IgD-negative memory B cell (primary cell): ENCODE data around the gene LILRA6. TPM values are rescaled to one million over a fixed set of nuclear protein-coding genes. Genes with fewer than 3 reads are reported as not detected.
A peak's percentile ranks its signal among the peaks of the same experiment; 100 is the strongest.
"Not testable (repeated sequence)": the region's sequence is repeated elsewhere in the genome, so short reads cannot be mapped to it uniquely, and the experiment has no call there.

Experiments used
- H3K27ac Mint-ChIP-seq, 3 donors: one replicate each; pipeline ENCODE4 v1.8.0; 2020 to 2022; ENCODE audit warnings: mild to moderate bottlenecking in 3 of 3, mixed read lengths in 3 of 3, moderate library complexity in 1 of 3
- H3K27me3 Mint-ChIP-seq: one replicate; pipeline ENCODE4 v1.8.0; 2021; ENCODE audit warnings: mixed read lengths
- H3K36me3 Mint-ChIP-seq: one replicate; pipeline ENCODE4 v1.8.0; 2020; ENCODE audit warnings: mild to moderate bottlenecking, mixed read lengths
- H3K4me1 Mint-ChIP-seq, 3 donors: one replicate each; pipeline ENCODE4 v1.8.0; 2020 to 2022; ENCODE audit warnings: mixed read lengths in 3 of 3, mild to moderate bottlenecking in 1 of 3
- H3K4me3 Mint-ChIP-seq, 4 donors: one replicate each; pipeline ENCODE4 v1.8.0; 2020 to 2022; ENCODE audit warnings: mild to moderate bottlenecking in 4 of 4, mixed read lengths in 4 of 4, moderate library complexity in 3 of 4
- H3K9me3 Mint-ChIP-seq, 3 donors: one replicate each; pipeline ENCODE4 v1.8.0; 2020 to 2021; ENCODE audit warnings: mixed read lengths in 3 of 3, mild to moderate bottlenecking in 1 of 3
- polyA plus RNA-seq: library from polyadenylated mRNA; unstranded; fragments of 300-500 nt; fragmentation: Illumina TruSeq; gene quantifications from one replicate; pipeline ENCODE4 v1.2.3, GENCODE V29; 2021

LILRA6 gene
- polyA plus RNA-seq, 1 donor from 2014 or later, result 0.18 TPM

DNA sequence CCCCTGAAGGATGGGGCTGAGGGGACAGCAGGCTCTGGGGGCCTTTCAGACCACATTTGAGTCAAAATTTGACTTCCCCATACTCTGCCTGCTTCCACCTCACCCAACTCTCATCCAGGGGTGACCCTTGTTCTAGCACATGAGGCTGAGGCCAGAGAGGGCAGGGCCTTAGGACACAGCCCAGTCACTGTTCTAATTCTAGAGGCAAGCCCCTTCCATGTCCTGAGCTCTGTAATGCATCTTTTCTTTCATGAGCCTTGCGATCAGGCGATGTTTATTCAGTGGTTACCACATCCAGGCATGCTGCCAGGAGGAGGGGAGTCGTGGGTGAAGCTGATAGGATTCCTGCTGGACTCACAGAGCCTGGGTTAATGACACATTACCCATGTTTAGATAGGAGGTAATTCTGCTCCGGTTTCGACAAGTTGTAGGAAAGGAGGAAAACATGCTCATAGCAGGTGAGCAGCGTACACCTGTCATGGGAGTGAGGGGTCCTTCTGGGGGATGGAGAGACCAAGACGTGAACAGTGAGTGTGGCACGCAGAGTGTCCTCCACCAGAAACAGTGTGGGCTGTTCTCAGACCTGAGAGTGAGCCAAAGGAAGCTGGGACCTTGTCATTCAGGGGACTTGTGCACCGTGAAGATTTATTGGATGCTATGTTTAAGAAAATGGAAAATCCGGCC lies 32.6 kb downstream of the LILRA6 start:
- peaks cover 31 to 37% (median 34%) of the 10 kb centered on the region in 3 donors for H3K4me1 Mint-ChIP-seq
- no peaks in the 10 kb centered on the region for H3K27me3 Mint-ChIP-seq
- peak overlapping the region; percentile 7 to 76 (median 17) for H3K27ac Mint-ChIP-seq
- H3K4me3 Mint-ChIP-seq, result peak overlapping the region in 1 of 4 donors; percentile 76
- H3K9me3 Mint-ChIP-seq, result peaks cover 0 to 3% (median 1%) of the 10 kb centered on the region in 3 donors
- peaks cover 1% of the 10 kb centered on the region for H3K36me3 Mint-ChIP-seq

DNA sequence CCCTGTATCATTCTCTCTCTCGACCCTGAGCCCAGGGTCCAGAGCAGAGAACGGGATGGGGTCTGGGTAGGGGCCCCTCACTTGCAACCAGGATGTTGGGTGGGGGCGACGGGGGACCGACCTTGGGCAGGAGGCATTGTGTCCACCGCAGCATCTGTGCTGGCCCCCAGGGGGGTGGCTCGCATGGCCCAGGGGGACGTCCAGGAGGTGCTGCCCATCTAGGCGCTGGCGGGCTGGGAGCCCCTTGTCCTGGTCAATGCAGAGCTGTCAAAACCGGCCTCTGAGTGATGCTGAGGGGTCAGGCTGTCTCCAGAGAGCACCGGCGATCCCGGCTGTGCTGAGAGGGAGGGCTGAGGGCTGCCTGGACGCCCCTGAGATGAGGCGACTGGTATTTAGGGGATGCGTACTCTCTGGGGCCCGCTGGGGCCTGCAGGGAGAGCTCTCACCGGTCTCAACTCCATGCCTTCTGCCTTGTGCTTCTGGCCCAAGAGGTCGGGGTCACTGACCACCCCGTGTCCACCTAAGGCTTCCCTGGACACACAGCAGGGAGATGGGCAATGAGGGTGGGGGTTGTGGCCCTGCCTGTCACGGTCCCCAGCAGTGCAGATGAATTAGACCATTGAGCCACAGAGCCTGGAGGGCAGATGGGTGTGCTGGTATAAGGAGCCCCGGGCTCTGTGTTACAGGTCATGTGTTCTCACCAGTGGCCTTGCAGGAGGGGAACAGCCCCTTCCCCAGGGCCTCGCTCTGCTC lies 33.4 kb downstream of the LILRA6 start:
- Mint-ChIP-seq H3K9me3 (peaks cover 0 to 2% (median 1%) of the 10 kb centered on the region in 3 donors), H3K27ac (peak overlapping the region in 2 of 3 donors; percentile 17 to 94), H3K4me3 (peak overlapping the region in 2 of 4 donors; percentile 76 to 82), H3K36me3 (peaks cover 8% of the 10 kb centered on the region), H3K4me1 (peaks cover 38 to 43% (median 40%) of the 10 kb centered on the region in 3 donors), H3K27me3 (no peaks in the 10 kb centered on the region)

DNA sequence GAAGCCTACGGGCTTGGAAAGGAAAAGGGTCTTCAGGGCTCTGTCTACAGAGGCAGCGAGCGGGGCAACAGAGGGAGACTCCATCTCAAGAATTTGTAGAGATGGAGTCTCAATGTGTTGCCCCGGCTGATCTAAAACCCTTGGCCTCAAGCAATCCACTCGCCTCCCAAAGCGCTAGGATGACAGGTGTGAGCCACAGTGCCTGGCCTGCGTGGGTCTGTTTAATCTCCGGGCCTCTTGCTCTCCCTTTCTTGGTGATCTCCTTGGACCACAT lies 33.9 kb downstream of the LILRA6 start:
- peaks cover 8% of the 10 kb centered on the region for H3K36me3 Mint-ChIP-seq
- H3K4me1 Mint-ChIP-seq, result peaks cover 38 to 47% (median 44%) of the 10 kb centered on the region in 3 donors
- peak overlapping the region; percentile 83 to 94 (median 93) for H3K27ac Mint-ChIP-seq
- no peaks in the 10 kb centered on the region for H3K9me3 Mint-ChIP-seq
- H3K27me3 Mint-ChIP-seq, result no peaks in the 10 kb centered on the region
- H3K4me3 Mint-ChIP-seq, result peak overlapping the region in 3 of 4 donors; percentile 69 to 82 (median 82)

DNA sequence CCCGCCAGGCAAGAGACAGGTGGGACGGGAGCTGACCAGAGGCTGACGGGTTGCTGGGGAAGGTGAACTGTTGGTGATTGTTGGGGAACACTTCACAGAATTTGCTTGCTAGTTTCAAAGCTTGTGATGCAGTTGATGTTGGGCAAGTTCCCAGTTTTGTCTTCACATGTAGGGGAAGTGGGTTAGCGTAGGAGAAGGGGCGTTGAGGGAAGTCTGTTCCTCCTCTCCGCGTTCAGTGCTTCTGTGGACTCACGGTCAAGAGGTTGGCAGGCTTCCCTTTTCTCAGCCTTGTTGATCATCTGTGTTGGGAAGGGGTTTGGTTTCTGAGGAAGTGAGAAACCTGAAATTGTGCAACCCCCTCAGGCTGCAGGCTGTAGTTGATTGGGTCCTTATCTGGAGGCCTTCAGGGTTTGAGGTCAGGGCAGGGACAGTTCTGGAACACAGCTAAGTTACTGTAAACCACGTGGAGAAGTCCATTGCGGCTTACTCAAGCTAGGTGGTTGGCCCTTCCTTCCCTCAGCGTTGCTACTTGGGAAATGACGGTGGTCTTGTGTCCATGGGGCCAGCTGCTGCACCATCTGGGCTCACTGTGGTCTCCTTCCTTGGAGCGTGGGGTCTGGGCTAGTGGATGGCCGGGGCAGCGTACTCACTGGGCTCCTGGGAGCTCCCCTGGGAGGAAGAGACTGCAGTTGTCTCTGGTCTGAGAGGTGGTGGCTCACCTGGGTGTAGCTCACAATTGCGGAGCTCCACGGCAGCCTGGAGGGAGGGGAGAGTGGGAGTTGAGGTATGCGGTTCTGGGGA lies 34.4 kb downstream of the LILRA6 start:
- peak overlapping the region; percentile 83 to 94 (median 93) for H3K27ac Mint-ChIP-seq
- H3K9me3 Mint-ChIP-seq, result no peaks in the 10 kb centered on the region
- H3K36me3 Mint-ChIP-seq, result peaks cover 11% of the 10 kb centered on the region
- H3K4me1 Mint-ChIP-seq, result peaks cover 40 to 51% (median 49%) of the 10 kb centered on the region in 3 donors
- no peaks in the 10 kb centered on the region for H3K27me3 Mint-ChIP-seq
- peak overlapping the region in 3 of 4 donors; percentile 75 to 82 (median 82) for H3K4me3 Mint-ChIP-seq

DNA sequence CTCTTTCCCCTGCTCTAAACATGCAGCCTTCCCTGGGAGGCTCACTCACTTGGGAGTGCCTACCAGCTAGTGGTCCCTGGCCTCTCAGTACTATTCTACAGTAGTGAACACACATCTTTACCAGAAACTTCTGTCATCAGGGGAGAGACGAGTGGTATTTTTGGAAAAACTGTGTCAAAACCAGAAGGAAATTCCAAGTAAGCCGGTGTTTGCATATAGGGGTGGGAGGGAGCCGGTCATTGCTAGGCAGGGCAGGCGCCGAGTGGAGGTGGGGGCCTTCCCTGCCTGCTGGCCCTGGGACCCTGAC lies 35.0 kb downstream of the LILRA6 start:
- Mint-ChIP-seq H3K4me1 (peaks cover 46 to 57% (median 54%) of the 10 kb centered on the region in 3 donors), H3K9me3 (no peaks in the 10 kb centered on the region), H3K27ac (peak overlapping the region; percentile 83 to 94 (median 93)), H3K36me3 (peaks cover 16% of the 10 kb centered on the region), H3K4me3 (peak overlapping the region; percentile 8 to 82 (median 66)), H3K27me3 (no peaks in the 10 kb centered on the region)

DNA sequence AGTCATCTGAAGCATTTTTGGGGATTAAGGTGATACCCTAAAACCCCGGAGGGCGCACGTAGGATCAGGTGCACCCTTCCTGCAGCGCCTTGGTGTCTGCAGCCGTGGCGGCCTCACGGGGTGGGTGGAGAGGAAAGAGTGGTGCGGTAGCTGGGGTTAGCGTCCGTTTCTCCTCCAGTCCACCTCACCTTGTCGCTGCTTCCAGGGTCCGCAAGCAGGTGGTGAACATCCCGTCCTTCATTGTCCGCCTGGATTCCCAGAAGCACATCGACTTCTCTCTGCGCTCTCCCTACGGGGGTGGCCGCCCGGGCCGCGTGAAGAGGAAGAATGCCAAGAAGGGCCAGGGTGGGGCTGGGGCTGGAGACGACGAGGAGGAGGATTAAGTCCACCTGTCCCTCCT lies 35.4 kb downstream of the LILRA6 start:
- peaks cover 18% of the 10 kb centered on the region for H3K36me3 Mint-ChIP-seq
- H3K27me3 Mint-ChIP-seq, H3K9me3 Mint-ChIP-seq: not testable (repeated sequence)
- peak overlapping the region in 2 of 3 donors; percentile 59 to 94 for H3K27ac Mint-ChIP-seq
- peak overlapping the region in 2 of 4 donors; percentile 82 for H3K4me3 Mint-ChIP-seq
- H3K4me1 Mint-ChIP-seq, result peaks cover 50 to 61% (median 58%) of the 10 kb centered on the region in 3 donors

DNA sequence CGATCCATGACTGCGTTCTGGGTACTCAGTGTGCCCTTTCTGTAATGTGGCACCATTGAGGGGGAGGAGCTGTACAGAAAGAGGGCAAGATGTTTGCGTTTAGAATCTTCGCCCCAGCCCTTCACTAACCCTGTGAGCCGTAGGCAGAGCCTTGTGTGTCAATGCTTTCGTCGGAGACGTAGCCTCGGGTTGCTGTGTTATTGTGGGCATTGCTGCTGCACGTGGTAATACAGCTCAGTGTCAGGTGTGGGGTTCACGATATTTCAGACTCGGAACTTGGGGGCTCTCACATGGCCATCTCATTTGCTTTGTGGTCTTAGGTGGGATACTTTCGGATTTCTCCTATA lies 35.8 kb downstream of the LILRA6 start:
- Mint-ChIP-seq H3K9me3 (no peaks in the 10 kb centered on the region), H3K4me1 (peaks cover 54 to 63% (median 62%) of the 10 kb centered on the region in 3 donors), H3K4me3 (peak overlapping the region in 2 of 4 donors; percentile 12 to 24), H3K36me3 (peaks cover 17% of the 10 kb centered on the region), H3K27me3 (no peaks in the 10 kb centered on the region), H3K27ac (peak overlapping the region in 2 of 3 donors; percentile 59 to 94)

DNA sequence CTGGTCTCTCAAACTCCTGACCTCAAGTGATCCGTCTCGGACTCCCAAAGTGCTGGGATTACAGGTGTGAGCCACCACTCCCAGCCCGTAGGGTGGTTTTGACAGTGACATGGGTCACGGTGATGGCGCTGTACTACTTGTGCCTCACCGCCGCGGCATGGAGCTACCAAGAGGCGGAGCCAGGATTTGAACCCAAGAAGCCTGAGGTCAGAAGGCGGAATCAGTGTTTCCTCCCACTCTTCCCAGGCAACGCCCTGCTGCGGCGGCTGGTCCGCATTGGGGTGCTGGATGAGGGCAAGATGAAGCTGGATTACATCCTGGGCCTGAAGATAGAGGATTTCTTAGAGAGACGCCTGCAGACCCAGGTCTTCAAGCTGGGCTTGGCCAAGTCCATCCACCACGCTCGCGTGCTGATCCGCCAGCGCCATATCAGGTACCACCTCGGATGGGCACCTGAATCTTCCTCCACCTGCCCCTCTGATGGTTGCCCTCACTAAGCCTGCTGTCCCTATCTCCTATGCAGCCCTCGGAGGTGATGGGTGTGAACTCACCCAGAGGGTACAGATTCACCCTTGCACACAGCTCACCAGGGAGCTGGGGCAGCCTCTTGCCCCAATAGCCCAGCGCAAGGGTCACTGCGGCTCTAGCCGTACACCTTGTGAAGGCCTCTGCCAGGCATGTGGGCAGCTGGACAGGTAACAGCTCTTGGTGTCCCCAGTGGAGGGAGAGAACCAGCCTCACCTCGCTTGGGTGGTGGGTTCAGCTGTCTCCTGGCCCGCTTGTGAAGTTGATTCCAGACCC lies 36.4 kb downstream of the LILRA6 start:
- H3K9me3 Mint-ChIP-seq, result no peaks in the 10 kb centered on the region
- H3K4me3 Mint-ChIP-seq, result peak overlapping the region in 3 of 4 donors; percentile 24 to 85 (median 48)
- H3K27me3 Mint-ChIP-seq, result no peaks in the 10 kb centered on the region
- peak overlapping the region in 2 of 3 donors; percentile 48 to 96 for H3K27ac Mint-ChIP-seq
- peaks cover 56 to 64% (median 63%) of the 10 kb centered on the region in 3 donors for H3K4me1 Mint-ChIP-seq
- peaks cover 17% of the 10 kb centered on the region for H3K36me3 Mint-ChIP-seq

DNA sequence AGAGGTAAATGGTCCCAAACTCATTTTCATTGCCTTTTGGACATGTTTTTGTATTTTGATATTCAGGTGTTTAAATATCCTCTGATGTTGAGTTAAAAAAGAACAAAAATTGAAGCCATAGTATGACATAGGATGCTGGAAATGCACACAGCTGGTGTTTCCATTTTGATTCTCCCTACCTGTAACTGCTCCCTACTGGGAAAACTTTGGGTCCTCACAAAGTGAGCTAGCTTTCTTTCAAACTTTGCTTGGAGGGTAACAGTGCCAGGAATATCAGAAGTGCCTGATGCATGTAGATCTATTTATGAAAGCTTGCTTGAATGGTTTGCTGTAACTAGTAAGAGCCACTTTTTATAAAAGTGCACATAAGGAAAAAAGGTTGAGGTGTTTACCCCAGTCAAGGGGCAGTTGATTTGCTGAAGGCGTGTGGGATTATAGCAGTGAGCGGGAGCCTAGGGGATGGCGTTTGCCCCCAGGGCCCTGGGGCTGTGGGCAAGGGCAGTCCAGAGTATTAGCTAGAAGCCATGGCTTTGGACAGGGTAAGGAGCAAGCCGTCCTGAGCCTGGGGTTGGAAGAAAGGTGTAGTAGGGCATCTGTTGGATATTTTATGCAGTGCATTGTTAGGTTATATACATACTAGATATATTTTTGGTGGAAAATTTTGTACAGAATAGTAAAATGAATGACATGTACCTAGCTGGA lies 37.7 kb downstream of the LILRA6 start:
- H3K36me3 Mint-ChIP-seq, result peaks cover 17% of the 10 kb centered on the region

DNA sequence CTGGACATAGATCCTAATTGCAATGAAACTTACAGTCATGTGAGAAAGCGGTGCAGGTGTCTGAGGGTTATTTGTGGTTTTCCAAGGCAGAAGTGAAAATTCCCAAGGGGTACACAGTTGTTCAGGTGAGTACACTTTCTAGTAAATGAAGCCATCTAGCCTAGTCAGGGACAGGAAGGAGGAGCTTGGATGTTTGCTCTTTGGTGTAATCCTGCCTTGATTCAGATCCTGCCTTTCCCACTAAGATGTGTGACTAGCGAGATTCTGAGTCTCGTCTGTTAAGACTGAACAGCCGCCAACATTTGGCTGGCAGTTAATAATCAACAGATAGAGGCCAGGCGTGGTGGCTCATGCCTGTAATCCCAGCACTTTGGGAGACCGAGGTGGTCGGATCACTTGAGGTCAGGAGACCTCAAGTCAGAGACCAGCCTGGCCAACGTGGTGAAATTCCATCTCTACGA lies 39.4 kb downstream of the LILRA6 start:
- peaks cover 48 to 55% (median 54%) of the 10 kb centered on the region in 3 donors for H3K4me1 Mint-ChIP-seq
- H3K27me3 Mint-ChIP-seq, result no peaks in the 10 kb centered on the region
- no peaks in the 10 kb centered on the region for H3K9me3 Mint-ChIP-seq
- H3K36me3 Mint-ChIP-seq, result peaks cover 17% of the 10 kb centered on the region
- peak overlapping the region; percentile 97 to 100 (median 99) for H3K4me3 Mint-ChIP-seq
- peak overlapping the region; percentile 23 to 96 (median 88) for H3K27ac Mint-ChIP-seq

More for the DNA sequence above, 37.7 kb downstream of the LILRA6 start:
- peak overlapping the region in 3 of 4 donors; percentile 73 to 97 (median 85) for H3K4me3 Mint-ChIP-seq
- no peaks in the 10 kb centered on the region for H3K27me3 Mint-ChIP-seq
- H3K27ac Mint-ChIP-seq, result peak overlapping the region in 1 of 3 donors; percentile 96
- peaks cover 57 to 65% (median 60%) of the 10 kb centered on the region in 3 donors for H3K4me1 Mint-ChIP-seq
- no peaks in the 10 kb centered on the region for H3K9me3 Mint-ChIP-seq

DNA sequence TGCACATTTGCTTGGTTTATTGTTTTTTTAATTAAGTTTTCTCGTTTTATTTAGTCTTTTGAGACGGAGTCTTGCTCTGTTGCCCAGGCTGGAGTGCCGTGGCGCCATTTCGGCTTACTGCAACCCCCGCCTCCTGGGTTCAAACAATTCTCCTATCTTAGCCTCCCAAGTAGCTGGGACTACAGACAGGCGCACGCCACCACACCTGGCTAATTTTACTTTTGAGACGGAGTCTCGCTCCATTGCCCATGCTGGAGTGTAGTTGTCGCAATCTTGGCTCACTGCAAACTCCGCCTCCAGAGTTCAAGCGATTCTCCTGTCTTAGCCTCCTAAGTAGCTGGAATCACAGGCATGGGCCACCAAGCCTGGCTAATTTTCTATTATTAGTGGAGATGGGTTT lies 40.6 kb downstream of the LILRA6 start:
- Mint-ChIP-seq H3K4me3 (peak overlapping the region; percentile 97 to 100 (median 99)), H3K36me3 (peaks cover 17% of the 10 kb centered on the region), H3K27me3 (no peaks in the 10 kb centered on the region), H3K4me1 (peaks cover 39 to 45% (median 42%) of the 10 kb centered on the region in 3 donors), H3K27ac (peak overlapping the region; percentile 85 to 99 (median 96)), H3K9me3 (no peaks in the 10 kb centered on the region)

DNA sequence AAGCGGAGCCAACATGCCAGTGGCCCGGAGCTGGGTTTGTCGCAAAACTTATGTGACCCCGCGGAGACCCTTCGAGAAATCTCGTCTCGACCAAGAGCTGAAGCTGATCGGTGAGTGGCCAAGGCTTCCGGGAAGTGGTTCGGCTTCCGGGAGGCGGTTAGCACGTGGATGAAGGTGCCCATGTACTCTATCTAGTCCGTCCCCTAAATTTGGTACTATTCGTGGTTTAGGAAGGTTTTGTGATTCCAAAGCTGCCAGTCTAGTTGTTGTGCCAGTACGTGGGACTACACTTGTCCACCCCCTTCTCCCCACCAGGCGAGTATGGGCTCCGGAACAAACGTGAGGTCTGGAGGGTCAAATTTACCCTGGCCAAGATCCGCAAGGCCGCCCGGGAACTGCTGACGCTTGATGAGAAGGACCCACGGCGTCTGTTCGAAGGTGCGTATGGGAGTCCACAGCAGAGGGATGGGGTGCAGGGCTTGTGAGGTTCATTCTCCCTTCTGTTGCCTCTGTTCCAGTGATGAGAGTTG lies 41.4 kb downstream of the LILRA6 start:
- H3K4me3 Mint-ChIP-seq, result peak overlapping the region; percentile 97 to 100 (median 99)
- H3K36me3 Mint-ChIP-seq, result peaks cover 17% of the 10 kb centered on the region
- H3K4me1 Mint-ChIP-seq, result peaks cover 38 to 45% (median 39%) of the 10 kb centered on the region in 3 donors
- peak overlapping the region; percentile 96 to 99 (median 99) for H3K27ac Mint-ChIP-seq
- H3K27me3 Mint-ChIP-seq, result no peaks in the 10 kb centered on the region
- no peaks in the 10 kb centered on the region for H3K9me3 Mint-ChIP-seq

DNA sequence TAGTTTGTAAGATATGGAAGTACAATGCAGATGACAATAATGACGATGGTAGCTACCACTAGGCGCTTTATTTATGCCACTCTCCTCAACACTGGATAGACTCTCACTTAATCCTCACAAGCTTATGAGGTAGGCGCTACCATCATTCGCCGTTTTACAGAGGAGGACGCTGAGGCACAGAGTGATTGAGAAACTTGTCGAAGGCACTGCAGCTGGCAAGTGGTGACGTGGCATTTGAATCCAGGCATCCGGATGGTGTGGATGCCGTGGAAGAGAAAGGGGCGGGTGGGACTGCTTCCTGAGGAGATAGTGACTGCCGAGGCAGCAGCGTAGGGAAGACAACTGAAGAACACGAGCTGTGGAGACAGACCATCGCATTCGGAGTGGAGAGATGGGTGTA lies 43.2 kb downstream of the LILRA6 start:
- Mint-ChIP-seq H3K27ac (peak overlapping the region in 2 of 3 donors; percentile 89), H3K27me3 (no peaks in the 10 kb centered on the region), H3K36me3 (peaks cover 12% of the 10 kb centered on the region), H3K4me3 (peak overlapping the region; percentile 47 to 97 (median 60)), H3K9me3 (no peaks in the 10 kb centered on the region), H3K4me1 (peaks cover 26 to 33% (median 33%) of the 10 kb centered on the region in 3 donors)
